ENCODE measurements around the gene DUSP2.

The DUSP2 gene

DNA sequence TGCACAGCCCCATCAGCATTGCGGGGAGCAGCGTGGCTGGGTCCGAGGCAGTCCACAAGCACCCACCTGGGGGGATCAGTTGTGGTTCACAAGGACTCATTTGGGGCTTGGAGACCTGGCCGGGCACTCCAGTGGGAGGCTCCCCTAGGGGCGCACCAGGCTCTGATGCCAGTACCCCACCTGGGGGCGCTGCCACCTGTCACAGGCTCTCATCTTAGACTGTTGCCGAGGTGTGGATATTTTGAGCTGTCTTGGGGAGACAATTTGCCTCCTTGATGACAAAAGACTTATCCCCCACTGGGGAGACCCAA, 31.9 kb downstream of the DUSP2 start:
- DNase-seq = peak; percentile 4

GRCh38 chr2:96112501-96113366, 32.5 kb downstream of the DUSP2 start:
- DNase-seq = no peak

DNA sequence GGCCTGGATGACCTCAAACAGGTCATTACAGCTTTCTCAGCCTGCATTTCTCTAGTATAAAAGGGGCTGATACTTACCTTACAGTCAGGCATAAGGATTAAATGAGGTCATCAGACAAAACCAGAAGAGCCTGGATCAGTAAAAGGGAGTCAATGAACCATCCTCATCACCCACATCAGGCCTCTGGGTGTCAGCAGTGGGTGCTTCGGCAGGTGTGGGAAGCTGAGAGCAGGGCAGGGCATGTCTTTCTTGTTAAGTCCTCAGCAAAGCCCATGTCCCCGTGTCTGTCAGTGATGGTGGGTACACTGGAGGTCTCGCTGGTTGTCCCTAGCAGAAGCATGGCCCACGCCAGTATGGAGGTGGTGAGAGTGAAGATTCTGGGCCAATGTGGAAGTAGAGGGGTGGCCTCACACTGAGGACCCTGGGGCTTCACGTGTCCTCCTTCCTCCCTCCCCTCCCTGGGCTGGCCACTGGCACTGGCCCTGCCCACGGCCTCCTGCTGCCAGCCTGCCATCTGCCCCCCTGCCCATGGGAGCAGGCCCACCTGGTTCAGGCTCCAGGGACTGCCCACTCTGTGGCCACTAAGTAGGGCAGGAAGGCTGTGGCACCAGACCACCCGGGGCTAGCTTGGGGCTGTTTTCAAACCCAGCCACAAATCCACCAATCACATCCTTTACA, 33.3 kb downstream of the DUSP2 start:
- DNase-seq = peak; percentile 8

DNA sequence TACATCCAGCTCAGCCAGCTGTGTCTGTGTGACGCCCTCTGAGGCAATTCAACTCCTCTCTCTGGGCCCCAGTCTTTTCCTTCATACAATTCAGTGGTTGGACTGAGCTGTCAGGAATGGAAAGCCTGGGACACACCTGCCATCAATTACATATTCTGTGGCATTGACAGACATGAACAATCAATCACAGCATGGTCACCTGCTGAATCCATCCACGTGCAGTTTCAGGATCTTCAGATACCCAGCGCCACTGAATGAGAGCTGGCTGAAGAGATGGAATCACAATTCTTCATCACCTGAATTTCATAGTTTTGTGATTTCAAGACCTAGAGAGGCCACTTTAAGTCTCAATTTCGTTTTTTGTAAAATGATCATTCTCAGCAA, 34.0 kb downstream of the DUSP2 start:
- no peak for DNase-seq

DNA sequence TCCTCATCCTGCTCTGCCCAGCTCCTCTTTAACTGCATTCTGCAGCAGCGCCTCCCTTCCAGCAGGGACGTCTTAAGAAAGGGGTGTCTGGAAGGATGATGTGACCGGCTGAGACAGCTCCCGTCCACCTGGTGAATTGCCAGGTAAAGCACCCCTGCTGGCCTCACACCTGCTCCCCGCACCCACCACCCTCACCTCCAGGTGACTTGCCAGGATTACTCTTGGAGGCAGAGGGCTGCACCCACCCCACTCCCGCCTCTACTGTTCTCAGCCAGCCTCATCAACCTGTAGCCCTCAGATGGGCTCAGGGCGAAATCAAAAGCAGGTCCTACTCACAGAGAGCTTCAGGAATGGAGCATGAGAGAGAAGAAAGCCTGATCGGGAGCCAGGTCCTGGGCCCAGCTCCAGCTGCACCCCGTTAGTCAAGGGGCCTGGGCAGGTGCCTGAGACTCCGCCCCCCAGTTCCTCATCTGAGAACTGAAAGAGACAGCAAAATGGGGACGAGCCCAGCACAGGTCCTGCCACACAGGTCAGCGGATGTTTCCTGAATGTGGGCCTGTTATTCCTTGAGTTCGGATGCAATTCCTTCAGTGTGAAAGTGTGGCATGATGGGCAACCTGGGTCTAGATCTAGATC, 34.5 kb downstream of the DUSP2 start:
- DNase-seq = peak; percentile 5

- no peak for DNase-seq
Measured at GRCh38 chr2:96109931-96110511, 35.2 kb downstream of the DUSP2 start.

DNA sequence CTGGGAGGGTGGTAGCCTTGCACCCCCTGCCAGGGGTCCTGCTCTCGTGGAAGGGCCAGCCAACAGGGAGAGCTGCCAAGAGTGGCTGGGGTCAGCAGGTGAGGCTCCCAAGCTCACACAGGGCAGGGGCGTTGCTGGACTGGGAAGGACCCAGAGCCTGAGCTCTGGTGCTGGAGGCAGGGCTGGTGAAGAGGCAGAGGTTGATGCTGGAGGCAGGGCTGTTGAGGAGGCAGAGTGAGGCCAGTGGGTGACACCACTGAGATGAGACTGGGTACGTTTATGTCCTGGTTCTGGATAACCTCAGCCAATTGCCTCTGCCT, 35.9 kb downstream of the DUSP2 start:
- DNase-seq = no peak

GRCh38 chr2:96108541-96109360, 36.5 kb downstream of the DUSP2 start:
- peak; percentile 56 for DNase-seq

- peak; percentile 15 for DNase-seq
Measured at GRCh38 chr2:96108151-96108540, 37.1 kb downstream of the DUSP2 start.

- DNase-seq = no peak
Measured at GRCh38 chr2:96107708-96108065, 37.6 kb downstream of the DUSP2 start.

DNA sequence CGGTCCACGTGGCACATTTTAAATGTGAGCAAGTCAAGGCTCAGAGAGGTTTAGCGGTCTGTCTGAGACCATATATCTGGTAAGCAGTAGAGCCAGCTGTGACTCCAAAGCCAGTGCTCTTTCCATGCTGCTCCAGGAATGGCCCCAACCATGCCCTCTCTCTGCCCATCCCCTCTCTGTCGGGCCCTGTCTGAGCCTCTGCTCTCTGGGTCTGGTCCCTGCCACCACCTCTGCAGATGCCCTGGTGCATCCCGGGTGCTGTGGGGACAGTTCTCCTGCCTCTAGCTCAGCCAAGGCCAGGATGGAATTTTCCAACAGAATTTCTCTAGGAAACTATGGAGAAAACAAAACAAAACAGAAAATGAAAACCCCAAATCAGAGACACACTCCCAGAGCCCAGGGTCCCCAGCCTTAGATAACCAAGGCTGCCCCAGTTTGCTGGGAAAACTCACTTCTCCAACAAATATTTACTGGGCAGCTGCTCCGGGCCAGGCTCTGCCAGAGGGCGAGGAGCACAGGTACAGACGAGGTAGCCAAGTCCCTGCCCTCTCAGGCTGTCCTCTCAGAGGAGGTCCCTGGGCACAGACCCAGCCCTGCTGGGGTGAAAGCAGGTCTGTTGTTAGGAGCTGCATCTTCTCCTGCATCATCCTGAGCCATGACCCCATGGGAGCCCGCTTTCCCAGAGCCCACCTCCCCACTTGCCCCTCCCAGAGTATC, 38.1 kb downstream of the DUSP2 start:
- no peak for DNase-seq

GRCh38 chr2:96105994-96106715, 39.1 kb downstream of the DUSP2 start:
- no peak for DNase-seq

- DNase-seq = no peak
Measured at GRCh38 chr2:96105152-96105915, 39.9 kb downstream of the DUSP2 start.

GRCh38 chr2:96104487-96104861, 40.8 kb downstream of the DUSP2 start:
- DNase-seq = no peak

GRCh38 chr2:96103761-96104486, 41.3 kb downstream of the DUSP2 start:
- DNase-seq = peak; percentile 18

- DNase-seq = no peak
Measured at GRCh38 chr2:96103187-96103601, 42.0 kb downstream of the DUSP2 start.

GRCh38 chr2:96102596-96103186, 42.5 kb downstream of the DUSP2 start:
- DNase-seq = no peak

DNA sequence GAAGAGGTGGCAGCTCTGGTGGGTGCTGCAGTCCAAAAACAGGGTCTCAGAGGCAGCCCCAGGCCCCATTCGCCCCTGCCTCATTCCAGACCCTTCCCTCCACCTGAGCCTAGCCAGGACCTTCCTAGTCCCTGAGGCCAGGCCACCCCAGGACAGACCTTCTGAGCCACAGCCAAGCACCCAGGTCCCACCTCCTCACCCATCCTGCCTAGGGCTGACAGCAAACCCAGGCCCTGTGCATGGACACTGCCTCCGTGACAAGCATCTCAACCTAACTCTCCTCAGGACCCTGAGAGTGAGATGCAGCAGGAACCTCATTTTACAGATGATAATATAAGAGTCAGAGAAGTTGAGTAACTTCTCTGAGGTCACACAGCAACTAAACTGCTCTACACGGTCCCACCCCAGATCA, 44.3 kb downstream of the DUSP2 start:
- DNase-seq = no peak

GRCh38 chr2:96099861-96100798, 45.1 kb downstream of the DUSP2 start:
- peak; percentile 58 for DNase-seq

Measured in NCI-H69 (cell line).